HepG2 (cell line): ENCODE results near the gene PACSIN1. TPM values are rescaled to one million over a fixed set of nuclear protein-coding genes. Genes with fewer than 3 reads are reported as not detected.

Experiments used
- BCL6 ChIP-seq: IDR thresholded peaks from 2 replicates; pipeline ENCODE4 v1.6.1; 2016; ENCODE audit warnings: missing genetic modification reagents, missing compliant biosample characterization
- CCAR2 ChIP-seq: fragments of 200-400 bp; formaldehyde crosslinking; optimal IDR thresholded peaks from 2 replicates; pipeline ENCODE3; 2018; ENCODE audit warnings: low read depth, mild to moderate bottlenecking, low read length, moderate library complexity
- GLI4 ChIP-seq: sonication (generic); formaldehyde crosslinking; IDR thresholded peaks from 2 replicates; pipeline ENCODE4 v1.5.1; 2020; ENCODE audit warnings: missing genetic modification reagents, mild to moderate bottlenecking, moderate library complexity, borderline replicate concordance
- GTF3A ChIP-seq: sonication (generic); formaldehyde crosslinking; conservative IDR thresholded peaks from 2 replicates; pipeline ENCODE4 v1.4.0; 2020; ENCODE audit warnings: mild to moderate bottlenecking, missing genetic modification reagents
- MBNL3 ChIP-seq: fragments of 250-450 bp; sonication (Bioruptor Pico); conservative IDR thresholded peaks from 2 replicates; pipeline ENCODE4 v1.8.0; 2022; ENCODE audit warnings: mild to moderate bottlenecking, inconsistent platforms
- MED8 ChIP-seq: sonication (generic); formaldehyde crosslinking; IDR thresholded peaks from 2 replicates; pipeline ENCODE4 v1.8.1; 2023; ENCODE audit warnings: mild to moderate bottlenecking, missing genetic modification reagents; ENCODE audit not compliant: insufficient replicate concordance
- NR1H2 ChIP-seq: sonication (generic); formaldehyde crosslinking; IDR thresholded peaks from 2 replicates; pipeline ENCODE4 v1.8.1; 2022; ENCODE audit warnings: low read depth, missing genetic modification reagents, borderline replicate concordance
- PITX1 ChIP-seq: sonication (generic); formaldehyde crosslinking; IDR thresholded peaks from 2 replicates; pipeline ENCODE4 v1.5.1; 2020; ENCODE audit warnings: mild to moderate bottlenecking, missing genetic modification reagents
- PRMT3 ChIP-seq: sonication (generic); formaldehyde crosslinking; IDR thresholded peaks from 2 replicates; pipeline ENCODE4 v1.8.1; 2022; ENCODE audit warnings: low read depth, mild to moderate bottlenecking, moderate library complexity, missing genetic modification reagents, borderline replicate concordance
- ZBTB1 ChIP-seq: sonication (generic); formaldehyde crosslinking; IDR thresholded peaks from 2 replicates; pipeline ENCODE4 v1.4.0; 2020; ENCODE audit warnings: missing genetic modification reagents, borderline replicate concordance
- ZFY ChIP-seq: sonication (generic); formaldehyde crosslinking; IDR thresholded peaks from 2 replicates; pipeline ENCODE4 v1.4.0; 2020; ENCODE audit warnings: missing genetic modification reagents
- ZNF124 ChIP-seq: sonication (generic); formaldehyde crosslinking; IDR thresholded peaks from 2 replicates; pipeline ENCODE4 v1.4.0; 2020; ENCODE audit warnings: missing genetic modification reagents
- ZNF281 ChIP-seq: sonication (generic); formaldehyde crosslinking; IDR thresholded peaks from 2 replicates; pipeline ENCODE4 v1.4.0; 2020; ENCODE audit warnings: missing genetic modification reagents, borderline replicate concordance
- ZNF710 ChIP-seq: sonication (generic); formaldehyde crosslinking; IDR thresholded peaks from 2 replicates; pipeline ENCODE4 v1.5.0; 2020; ENCODE audit warnings: mild to moderate bottlenecking, missing genetic modification reagents, borderline replicate concordance
- ZNF773 ChIP-seq: sonication (generic); formaldehyde crosslinking; IDR thresholded peaks from 2 replicates; pipeline ENCODE4 v1.4.0; 2020; ENCODE audit warnings: missing genetic modification reagents, borderline replicate concordance
- polyA plus RNA-seq, 8 experiments: library from polyadenylated mRNA; depleted of rRNA in 3 of 8; stranded (reverse) in 7 of 8; unstranded in 1 of 8; fragments of >200 nt; fragmentation: Illumina TruSeq in 4 of 8; extraction: Trizol in 4 of 8; gene quantifications; 2 replicates each; pipeline versions ENCODE4 v1.2.1 to v1.2.3, GENCODE V29; 2011 to 2016; ENCODE audit warnings: low read depth in 4 of 8, missing spikeins in 1 of 8, mixed read lengths in 1 of 8; ENCODE audit not compliant: insufficient read depth in 1 of 8
- total RNA-seq, 5 experiments: library from RNA; depleted of rRNA; stranded (reverse); fragments of >200 nt; fragmentation: Illumina TruSeq; extraction: Trizol; gene quantifications; 2 replicates each; pipeline ENCODE4 v1.2.3, GENCODE V29; 2016; ENCODE audit warnings: low read depth in 1 of 5
- TF ChIP-seq, protein P1 (sequence below): sonication (generic); formaldehyde crosslinking; IDR thresholded peaks from 2 replicates; pipeline ENCODE4 v1.5.0; 2020; ENCODE audit warnings: mild to moderate bottlenecking, low read depth, missing genetic modification reagents, borderline replicate concordance
- TF ChIP-seq, protein P2 (sequence below): sonication (generic); formaldehyde crosslinking; IDR thresholded peaks from 2 replicates; pipeline ENCODE4 v1.4.0; 2020; ENCODE audit warnings: missing genetic modification reagents, borderline replicate concordance
- TF ChIP-seq, protein P3 (sequence below): sonication (generic); formaldehyde crosslinking; IDR thresholded peaks from 2 replicates; pipeline ENCODE4 v1.8.1; 2023; ENCODE audit warnings: mild to moderate bottlenecking, missing genetic modification reagents

Gene PACSIN1
- total and polyA plus RNA-seq, 2 of the 13 experiments (the other 11 are each of a cell fraction or from before 2014, with no cell fraction given), result not detected

- TF ChIP-seq PITX1 (CRISPR knock-in tag), result no peak
- no peak for TF ChIP-seq MBNL3 (CRISPR knock-in tag)
- TF ChIP-seq BCL6 (CRISPR knock-in tag), result peak; percentile 35; the same call in 1 of the 2 replicates
- TF ChIP-seq MED8 (CRISPR knock-in tag), result no peak
- no peak; the same call in 1 of the 2 replicates for TF ChIP-seq ZFY (CRISPR knock-in tag)
- no peak for TF ChIP-seq ZBTB1 (CRISPR knock-in tag)
- TF ChIP-seq, protein P1, sequence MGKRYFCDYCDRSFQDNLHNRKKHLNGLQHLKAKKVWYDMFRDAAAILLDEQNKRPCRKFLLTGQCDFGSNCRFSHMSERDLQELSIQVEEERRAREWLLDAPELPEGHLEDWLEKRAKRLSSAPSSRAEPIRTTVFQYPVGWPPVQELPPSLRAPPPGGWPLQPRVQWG (CRISPR knock-in tag), result no peak
- TF ChIP-seq, protein P2, sequence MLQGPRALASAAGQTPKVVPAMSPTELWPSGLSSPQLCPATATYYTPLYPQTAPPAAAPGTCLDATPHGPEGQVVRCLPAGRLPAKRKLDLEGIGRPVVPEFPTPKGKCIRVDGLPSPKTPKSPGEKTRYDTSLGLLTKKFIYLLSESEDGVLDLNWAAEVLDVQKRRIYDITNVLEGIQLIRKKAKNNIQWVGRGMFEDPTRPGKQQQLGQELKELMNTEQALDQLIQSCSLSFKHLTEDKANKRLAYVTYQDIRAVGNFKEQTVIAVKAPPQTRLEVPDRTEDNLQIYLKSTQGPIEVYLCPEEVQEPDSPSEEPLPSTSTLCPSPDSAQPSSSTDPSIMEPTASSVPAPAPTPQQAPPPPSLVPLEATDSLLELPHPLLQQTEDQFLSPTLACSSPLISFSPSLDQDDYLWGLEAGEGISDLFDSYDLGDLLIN, result no peak
- TF ChIP-seq GLI4 (CRISPR knock-in tag), result no peak
- TF ChIP-seq ZNF281 (CRISPR knock-in tag), result no peak; the same call in 1 of the 2 replicates
- TF ChIP-seq GTF3A, result peak; percentile 90; the same call in 1 of the 2 replicates
- no peak for TF ChIP-seq ZNF124 (CRISPR knock-in tag)
- TF ChIP-seq CCAR2, result peak; percentile 48
- TF ChIP-seq, protein P3, sequence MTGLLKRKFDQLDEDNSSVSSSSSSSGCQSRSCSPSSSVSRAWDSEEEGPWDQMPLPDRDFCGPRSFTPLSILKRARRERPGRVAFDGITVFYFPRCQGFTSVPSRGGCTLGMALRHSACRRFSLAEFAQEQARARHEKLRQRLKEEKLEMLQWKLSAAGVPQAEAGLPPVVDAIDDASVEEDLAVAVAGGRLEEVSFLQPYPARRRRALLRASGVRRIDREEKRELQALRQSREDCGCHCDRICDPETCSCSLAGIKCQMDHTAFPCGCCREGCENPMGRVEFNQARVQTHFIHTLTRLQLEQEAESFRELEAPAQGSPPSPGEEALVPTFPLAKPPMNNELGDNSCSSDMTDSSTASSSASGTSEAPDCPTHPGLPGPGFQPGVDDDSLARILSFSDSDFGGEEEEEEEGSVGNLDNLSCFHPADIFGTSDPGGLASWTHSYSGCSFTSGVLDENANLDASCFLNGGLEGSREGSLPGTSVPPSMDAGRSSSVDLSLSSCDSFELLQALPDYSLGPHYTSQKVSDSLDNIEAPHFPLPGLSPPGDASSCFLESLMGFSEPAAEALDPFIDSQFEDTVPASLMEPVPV (CRISPR knock-in tag), result peak; percentile 86
- TF ChIP-seq ZNF710 (CRISPR knock-in tag), result no peak; the same call in 1 of the 2 replicates
- TF ChIP-seq ZNF773 (CRISPR knock-in tag), result no peak
- no peak for TF ChIP-seq PRMT3 (CRISPR knock-in tag)
- TF ChIP-seq NR1H2 (CRISPR knock-in tag), result no peak
Observed at GRCh38 chr6:34560366-34561226, 94.7 kb downstream of the PACSIN1 start (continued).
